SK-N-SH (cell line): ENCODE results near the gene BRSK1. TPM values are rescaled to one million over a fixed set of nuclear protein-coding genes. Genes with fewer than 3 reads are reported as not detected.

Experiments used
- CTCF ChIA-PET: fragments of 300-600, 350-600 bp; formaldehyde crosslinking; extraction: SDS; loops from one replicate; lab custom pipeline; 2021; lab: Yijun Ruan, JAX
- POLR2A ChIA-PET: fragments of 350-600 bp; sonication (Branson Sonifier 250); formaldehyde crosslinking; extraction: SDS; loops from one replicate; lab custom pipeline; 2020; ENCODE audit warnings: antibody characterized with exemption, inconsistent platforms; lab: Yijun Ruan, JAX
- DNase-seq: peaks from one replicate; pipeline ENCODE4 v3.0.0; 2012
- H2AFZ ChIP-seq: fragments of 200-600 bp; sonication (generic); 2 replicates; pipeline ENCODE4 v1.8.1; 2016; ENCODE audit warnings: antibody characterized with exemption, mild to moderate bottlenecking, low read depth
- H3F3A ChIP-seq: fragments of 200-600 bp; sonication (generic); replicated peaks from 2 replicates; pipeline ENCODE3; 2016; ENCODE audit warnings: antibody characterized with exemption, mild to moderate bottlenecking; ENCODE audit not compliant: insufficient read depth
- H3K27ac ChIP-seq, 2 experiments: fragments of 200-500 bp in 1 of 2; fragments of 200-600 bp in 1 of 2; sonication (Bioruptor generic) in 1 of 2; sonication (generic), shearing (Covaris generic) in 1 of 2; 2 replicates each; pipeline versions ENCODE4 v1.5.1 to v1.6.1; 2014 to 2016; ENCODE audit warnings: low read depth in 2 of 2, inconsistent platforms in 1 of 2, low read length in 1 of 2, mild to moderate bottlenecking in 1 of 2, mixed read lengths in 1 of 2
- H3K27me3 ChIP-seq: fragments of 200-600 bp; sonication (generic), shearing (Covaris generic); 2 replicates; pipeline ENCODE4 v1.6.1; 2016; ENCODE audit warnings: mixed run types; ENCODE audit not compliant: insufficient read depth
- H3K36me3 ChIP-seq, 2 experiments: fragments of 200-500 bp in 1 of 2; fragments of 200-600 bp in 1 of 2; sonication (Bioruptor generic) in 1 of 2; sonication (generic) in 1 of 2; replicated peaks in 1 of 2; 2 replicates each; pipeline versions ENCODE3 to v1.5.1; 2014 to 2016; ENCODE audit warnings: low read length in 1 of 2, mild to moderate bottlenecking in 1 of 2; ENCODE audit not compliant: insufficient read depth in 2 of 2, control insufficient read depth in 1 of 2
- H3K4me1 ChIP-seq, 2 experiments: fragments of 200-500 bp in 1 of 2; fragments of 200-600 bp in 1 of 2; sonication (Bioruptor generic) in 1 of 2; sonication (generic), shearing (Covaris generic) in 1 of 2; 2 replicates each; pipeline versions ENCODE4 v1.5.1 to v1.6.1; 2014 to 2016; ENCODE audit warnings: low read depth in 1 of 2, low read length in 1 of 2, mixed run types in 1 of 2; ENCODE audit not compliant: insufficient read depth in 2 of 2, control insufficient read depth in 1 of 2
- H3K4me2 ChIP-seq: fragments of 200-600 bp; sonication (generic), shearing (Covaris generic); 2 replicates; pipeline ENCODE4 v1.6.1; 2017; ENCODE audit warnings: mixed run types
- H3K4me3 ChIP-seq, 2 experiments: fragments of 200-500 bp in 1 of 2; fragments of 200-600 bp in 1 of 2; sonication (Bioruptor generic) in 1 of 2; sonication (generic), shearing (Covaris generic) in 1 of 2; 2 replicates each; pipeline versions ENCODE4 v1.5.1 to v1.8.1; 2014 to 2016; ENCODE audit warnings: low read depth in 2 of 2, inconsistent platforms in 1 of 2, low read length in 1 of 2, mild to moderate bottlenecking in 1 of 2, mixed read lengths in 1 of 2, moderate library complexity in 1 of 2
- H3K79me2 ChIP-seq: fragments of 200-600 bp; sonication (generic); 2 replicates; pipeline ENCODE4 v1.8.1; 2017; ENCODE audit warnings: mild to moderate bottlenecking; ENCODE audit not compliant: insufficient read depth
- H3K9ac ChIP-seq: fragments of 200-600 bp; sonication (generic); 2 replicates; pipeline ENCODE4 v1.6.1; 2017; ENCODE audit warnings: mixed run types
- H3K9me2 ChIP-seq: fragments of 200-600 bp; sonication (generic); 2 replicates; pipeline ENCODE4 v1.6.1; 2017; ENCODE audit warnings: mixed run types
- H3K9me3 ChIP-seq: fragments of 200-600 bp; sonication (generic); 2 replicates; pipeline ENCODE4 v1.6.1; 2017; ENCODE audit warnings: mixed run types, mild to moderate bottlenecking, moderate library complexity
- H4K20me1 ChIP-seq: fragments of 200-600 bp; sonication (generic); 2 replicates; pipeline ENCODE4 v1.6.1; 2017; ENCODE audit warnings: mild to moderate bottlenecking, mixed run types; ENCODE audit not compliant: insufficient read depth
- ELF1 ChIP-seq: IDR thresholded peaks from 2 replicates; pipeline ENCODE4 v1.4.0; 2012
- EP300 ChIP-seq, 2 experiments: IDR thresholded peaks; 2 replicates each; pipeline versions ENCODE4 v1.4.0 to v1.6.1; 2012; ENCODE audit warnings: borderline replicate concordance in 1 of 2, low read depth in 1 of 2, low read length in 1 of 2
- FOSL2 ChIP-seq: IDR thresholded peaks from 2 replicates; pipeline ENCODE4 v1.4.0; 2012; ENCODE audit warnings: low read depth, mild to moderate bottlenecking, moderate library complexity, borderline replicate concordance
- JUND ChIP-seq: IDR thresholded peaks from 2 replicates; pipeline ENCODE4 v1.4.0; 2012
- NRF1 ChIP-seq: IDR thresholded peaks from 2 replicates; pipeline ENCODE4 v1.6.1; 2012; ENCODE audit warnings: low read depth, mild to moderate bottlenecking, low read length
- SMC3 ChIP-seq: IDR thresholded peaks from 2 replicates; pipeline ENCODE4 v1.6.1; 2012; ENCODE audit warnings: low read depth, low read length, improper control_type of control experiment
- TAF1 ChIP-seq: IDR thresholded peaks from 2 replicates; pipeline ENCODE4 v1.6.1; 2012; ENCODE audit warnings: low read depth, mild to moderate bottlenecking, low read length, moderate library complexity, borderline replicate concordance
- YY1 ChIP-seq: IDR thresholded peaks from 2 replicates; pipeline ENCODE4 v1.4.0; 2012; ENCODE audit warnings: low read depth, mild to moderate bottlenecking
- WGBS: methylation state at CpG from one replicate; pipeline ENCODE4 v1.1.6; 2017; ENCODE audit warnings: low lambda C conversion rate; 5-methylcytosine and 5-hydroxymethylcytosine counted together
- polyA plus RNA-seq, 3 experiments: library from polyadenylated mRNA; depleted of rRNA; stranded (reverse); fragments of >200 nt; gene quantifications; 2 replicates each; pipeline ENCODE4 v1.2.3, GENCODE V29; 2012
- TF ChIP-seq, protein P1 (sequence below): IDR thresholded peaks from 2 replicates; pipeline ENCODE4 v1.4.0; 2012; ENCODE audit warnings: low read depth
- TF ChIP-seq, protein P2 (sequence below): fragments of 150-350 bp; IDR thresholded peaks from 2 replicates; pipeline ENCODE4 v1.6.1; 2017; ENCODE audit warnings: antibody characterized with exemption, low read length, low read depth, borderline replicate concordance
- TF ChIP-seq, protein P3 (sequence below): IDR thresholded peaks from 2 replicates; pipeline ENCODE4; 2012

BRSK1 gene
- polyA plus RNA-seq, 1 of the 3 experiments (the other 2 are of a cell fraction): 49.7 TPM

DNA sequence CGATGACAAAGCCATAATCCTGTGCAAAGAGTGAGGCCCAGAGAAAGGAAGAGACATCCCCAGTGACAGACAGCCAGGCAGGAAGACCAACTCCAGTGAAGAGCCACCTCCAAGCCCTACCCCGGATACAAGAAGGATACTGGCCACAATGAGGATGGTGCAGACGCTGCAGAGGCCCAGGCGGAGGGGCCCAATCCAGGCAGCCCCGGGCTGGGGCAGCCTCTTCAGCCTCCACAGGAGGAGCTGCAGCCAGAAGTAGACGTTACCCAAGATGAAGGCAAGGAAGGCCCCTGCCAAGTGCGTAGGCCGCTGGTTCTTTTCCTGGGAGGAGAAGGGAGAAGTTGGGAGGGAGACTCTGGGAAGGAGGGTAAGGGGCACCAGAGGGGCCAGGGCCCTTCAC, 32.8 kb downstream of the BRSK1 start:
- no peak overlapping the region for H2AFZ ChIP-seq
- no peaks in the 10 kb centered on the region for H3K36me3 ChIP-seq
- no peaks in the 10 kb centered on the region for H3F3A ChIP-seq
- no peaks in the 10 kb centered on the region for H3K79me2 ChIP-seq
- no peak overlapping the region for H3K4me3 ChIP-seq
- H3K27ac ChIP-seq: no peak overlapping the region
- POLR2A ChIA-PET: no interaction called here
- no peak for TF ChIP-seq SMC3
- TF ChIP-seq NRF1: no peak
- no peak for TF ChIP-seq EP300 (IDR thresholded peaks at IDR 0.05; ENCODE audit: borderline replicate concordance in 1 of 2, low read depth in 1 of 2, low read length in 1 of 2)
- TF ChIP-seq YY1: no peak
- TF ChIP-seq, protein P1, sequence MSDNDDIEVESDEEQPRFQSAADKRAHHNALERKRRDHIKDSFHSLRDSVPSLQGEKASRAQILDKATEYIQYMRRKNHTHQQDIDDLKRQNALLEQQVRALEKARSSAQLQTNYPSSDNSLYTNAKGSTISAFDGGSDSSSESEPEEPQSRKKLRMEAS: no peak
- TF ChIP-seq, protein P2, sequence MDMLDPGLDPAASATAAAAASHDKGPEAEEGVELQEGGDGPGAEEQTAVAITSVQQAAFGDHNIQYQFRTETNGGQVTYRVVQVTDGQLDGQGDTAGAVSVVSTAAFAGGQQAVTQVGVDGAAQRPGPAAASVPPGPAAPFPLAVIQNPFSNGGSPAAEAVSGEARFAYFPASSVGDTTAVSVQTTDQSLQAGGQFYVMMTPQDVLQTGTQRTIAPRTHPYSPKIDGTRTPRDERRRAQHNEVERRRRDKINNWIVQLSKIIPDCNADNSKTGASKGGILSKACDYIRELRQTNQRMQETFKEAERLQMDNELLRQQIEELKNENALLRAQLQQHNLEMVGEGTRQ: no peak
- TF ChIP-seq, protein P3, sequence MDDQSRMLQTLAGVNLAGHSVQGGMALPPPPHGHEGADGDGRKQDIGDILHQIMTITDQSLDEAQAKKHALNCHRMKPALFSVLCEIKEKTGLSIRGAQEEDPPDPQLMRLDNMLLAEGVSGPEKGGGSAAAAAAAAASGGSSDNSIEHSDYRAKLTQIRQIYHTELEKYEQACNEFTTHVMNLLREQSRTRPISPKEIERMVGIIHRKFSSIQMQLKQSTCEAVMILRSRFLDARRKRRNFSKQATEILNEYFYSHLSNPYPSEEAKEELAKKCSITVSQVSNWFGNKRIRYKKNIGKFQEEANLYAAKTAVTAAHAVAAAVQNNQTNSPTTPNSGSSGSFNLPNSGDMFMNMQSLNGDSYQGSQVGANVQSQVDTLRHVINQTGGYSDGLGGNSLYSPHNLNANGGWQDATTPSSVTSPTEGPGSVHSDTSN: no peak
- no peak for TF ChIP-seq JUND
- TF ChIP-seq TAF1: no peak
- TF ChIP-seq ELF1: no peak
- H3K27me3 ChIP-seq: no peaks in the 10 kb centered on the region
- H3K4me1 ChIP-seq: no peaks in the 10 kb centered on the region
- CTCF ChIA-PET: interaction anchor here (1.0 to 7.7 kb wide), 3 partner anchors 14 to 102 kb away, joined by 3 to 46 read pairs (median 9); no protein-coding TSS in a partner anchor
- H3K4me2 ChIP-seq: no peak overlapping the region
- H4K20me1 ChIP-seq: no peaks in the 10 kb centered on the region
- no peaks in the 10 kb centered on the region for H3K9me3 ChIP-seq
- peak; percentile 14 for DNase-seq
- no peak overlapping the region for H3K9ac ChIP-seq
- WGBS: 83% methylated on average over 7 of the region's 8 CpGs
- H3K9me2 ChIP-seq: no peaks in the 10 kb centered on the region

DNA sequence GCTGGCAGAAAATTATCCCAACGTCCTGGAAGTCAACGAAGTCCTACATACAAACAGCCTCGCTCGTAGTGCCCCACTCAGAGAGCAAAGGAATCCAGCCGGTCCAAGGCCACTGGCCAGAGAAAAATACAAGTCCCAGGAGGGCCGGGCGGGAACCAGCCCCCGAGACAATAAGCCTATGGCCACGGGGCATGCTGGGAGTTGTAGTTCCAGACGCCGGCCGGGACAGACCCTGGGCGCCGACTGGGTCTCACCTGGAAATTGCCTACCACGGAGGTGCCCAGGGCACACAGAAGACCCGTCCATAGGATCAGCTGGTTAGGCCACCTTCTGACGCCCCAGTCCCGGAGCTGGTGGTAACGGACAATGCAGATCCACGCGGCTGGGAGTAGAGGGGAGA, 36.0 kb downstream of the BRSK1 start:
- no peaks in the 10 kb centered on the region for H3F3A ChIP-seq
- H3K79me2 ChIP-seq: no peaks in the 10 kb centered on the region
- no peaks in the 10 kb centered on the region for H3K27me3 ChIP-seq
- peak; percentile 83 for DNase-seq
- H3K27ac ChIP-seq: no peak overlapping the region
- H3K9me2 ChIP-seq: no peaks in the 10 kb centered on the region
- H3K9me3 ChIP-seq: no peaks in the 10 kb centered on the region
- H3K9ac ChIP-seq: no peak overlapping the region
- no peaks in the 10 kb centered on the region for H3K4me1 ChIP-seq
- CTCF ChIA-PET: interaction anchor here (1.8 to 3.1 kb wide), 3 partner anchors 18 to 178 kb away, joined by 5 to 21 read pairs (median 9); no protein-coding TSS in a partner anchor
- H3K4me2 ChIP-seq: no peak overlapping the region
- H3K36me3 ChIP-seq: no peaks in the 10 kb centered on the region
- POLR2A ChIA-PET: no interaction called here
- TF ChIP-seq, protein P2: no peak
- TF ChIP-seq ELF1: no peak
- no peak for TF ChIP-seq FOSL2
- TF ChIP-seq, all 33 proteins: peak for 0
- Histone ChIP-seq H3K4me3 (no peak overlapping the region), H4K20me1 (no peaks in the 10 kb centered on the region), H2AFZ (no peak overlapping the region)
- 69% methylated on average over 7 of the region's 21 CpGs for WGBS
